DND-41 (cell line): ENCODE results near the gene TM9SF4.

Source experiments
- EZH2 ChIP-seq: IDR thresholded peaks from 3 replicates; pipeline ENCODE4 v1.6.1; 2012; ENCODE audit warnings: borderline replicate concordance, low read depth, mild to moderate bottlenecking, moderate library complexity, low read length, inconsistent platforms; ENCODE audit not compliant: severe bottlenecking
- TF ChIP-seq, protein P1 (sequence below): IDR thresholded peaks from 2 replicates; pipeline ENCODE4 v1.5.1; 2012; ENCODE audit warnings: borderline replicate concordance, low read length, moderate library complexity, mild to moderate bottlenecking; ENCODE audit not compliant: poor library complexity, severe bottlenecking; ENCODE audit errors: extremely low read depth

DNA sequence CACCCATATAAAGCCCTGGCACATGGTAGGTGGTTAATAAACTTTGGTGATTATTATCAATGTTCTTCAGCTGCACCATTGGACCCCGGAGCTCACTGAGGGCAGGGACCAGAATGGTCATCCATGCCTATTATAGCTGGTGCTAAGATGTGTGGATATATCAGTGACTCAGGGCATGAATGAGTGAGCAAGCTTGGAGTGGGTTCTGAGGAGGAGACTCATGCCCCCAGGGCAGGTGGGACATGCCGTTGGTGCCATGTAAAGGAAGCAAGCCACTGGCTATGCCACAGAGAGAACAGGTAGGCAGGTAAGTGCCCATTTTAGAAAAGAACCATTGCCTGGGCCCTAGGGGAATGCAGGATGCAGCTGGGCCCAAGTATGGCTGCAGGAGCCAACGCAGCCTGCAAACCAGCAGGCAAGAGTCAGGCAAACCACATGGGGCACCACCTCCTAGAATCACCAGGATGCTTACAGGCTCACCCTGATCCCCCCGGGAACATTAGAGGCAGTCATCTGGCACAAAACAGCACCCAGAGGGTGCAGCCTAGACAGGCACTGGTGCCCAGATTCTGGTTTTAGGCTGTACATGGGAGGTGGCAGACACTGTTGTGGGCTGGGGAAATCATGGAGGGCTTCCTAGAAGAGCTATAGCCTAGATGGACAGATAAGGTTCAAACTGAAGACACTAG is 74.6 kb downstream of the TM9SF4 start:
- TF ChIP-seq, protein P1, sequence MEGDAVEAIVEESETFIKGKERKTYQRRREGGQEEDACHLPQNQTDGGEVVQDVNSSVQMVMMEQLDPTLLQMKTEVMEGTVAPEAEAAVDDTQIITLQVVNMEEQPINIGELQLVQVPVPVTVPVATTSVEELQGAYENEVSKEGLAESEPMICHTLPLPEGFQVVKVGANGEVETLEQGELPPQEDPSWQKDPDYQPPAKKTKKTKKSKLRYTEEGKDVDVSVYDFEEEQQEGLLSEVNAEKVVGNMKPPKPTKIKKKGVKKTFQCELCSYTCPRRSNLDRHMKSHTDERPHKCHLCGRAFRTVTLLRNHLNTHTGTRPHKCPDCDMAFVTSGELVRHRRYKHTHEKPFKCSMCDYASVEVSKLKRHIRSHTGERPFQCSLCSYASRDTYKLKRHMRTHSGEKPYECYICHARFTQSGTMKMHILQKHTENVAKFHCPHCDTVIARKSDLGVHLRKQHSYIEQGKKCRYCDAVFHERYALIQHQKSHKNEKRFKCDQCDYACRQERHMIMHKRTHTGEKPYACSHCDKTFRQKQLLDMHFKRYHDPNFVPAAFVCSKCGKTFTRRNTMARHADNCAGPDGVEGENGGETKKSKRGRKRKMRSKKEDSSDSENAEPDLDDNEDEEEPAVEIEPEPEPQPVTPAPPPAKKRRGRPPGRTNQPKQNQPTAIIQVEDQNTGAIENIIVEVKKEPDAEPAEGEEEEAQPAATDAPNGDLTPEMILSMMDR, result no peak
- no peak for TF ChIP-seq EZH2
